ENCODE measurements around the gene CACNA2D3.

CACNA2D3 gene

GRCh38 chr3:55061720-55062034 is 939.3 kb downstream of the CACNA2D3 start:
- no peaks in the 10 kb centered on the region for H3K9me3 ChIP-seq
- no peak overlapping the region for H3K27ac ChIP-seq
- TF ChIP-seq CTCF (IDR thresholded peaks at IDR 0.05) = no peak
- H3K36me3 ChIP-seq = no peaks in the 10 kb centered on the region
- no peaks in the 10 kb centered on the region for H3K27me3 ChIP-seq
- DNase-seq = no peak
- H3K4me1 ChIP-seq = no peaks in the 10 kb centered on the region
- intact Hi-C loops (cut with DNase I; ENCODE audit: low total_unique reads) = no loop called here
- H3K4me3 ChIP-seq = no peak overlapping the region

DNA sequence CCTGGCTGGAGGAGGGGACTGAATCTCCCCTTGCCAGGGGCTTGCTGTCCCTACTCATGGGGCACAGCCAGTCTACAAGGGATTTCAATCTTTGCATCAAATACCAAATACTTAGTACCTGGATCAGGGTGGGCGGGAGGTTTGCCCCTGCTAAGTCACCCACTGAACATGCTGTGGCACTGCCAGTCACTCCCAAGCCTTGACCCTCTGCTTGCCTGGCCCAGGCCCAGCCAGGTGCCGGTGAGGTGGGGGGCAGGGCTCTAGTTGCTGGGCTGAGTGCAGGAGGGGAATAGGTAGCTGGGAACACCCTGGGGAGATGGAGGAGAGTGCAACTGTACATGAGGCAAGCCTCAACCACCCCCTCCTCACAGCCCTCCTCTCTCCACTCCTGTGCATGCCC is 941.8 kb downstream of the CACNA2D3 start:
- H3K4me1 ChIP-seq = no peaks in the 10 kb centered on the region
- no peaks in the 10 kb centered on the region for H3K9me3 ChIP-seq
- H3K27ac ChIP-seq = no peak overlapping the region
- H3K36me3 ChIP-seq = no peaks in the 10 kb centered on the region
- DNase-seq = no peak
- TF ChIP-seq CTCF (IDR thresholded peaks at IDR 0.05) = no peak
- no peak overlapping the region for H3K4me3 ChIP-seq
- intact Hi-C loops (cut with DNase I; ENCODE audit: low total_unique reads) = no loop called here
- H3K27me3 ChIP-seq = no peaks in the 10 kb centered on the region

GRCh38 chr3:55065331-55065730 is 943.0 kb downstream of the CACNA2D3 start:
- no peak for DNase-seq
- H3K4me3 ChIP-seq = no peak overlapping the region
- intact Hi-C loops (cut with DNase I; ENCODE audit: low total_unique reads) = no loop called here
- no peaks in the 10 kb centered on the region for H3K4me1 ChIP-seq
- H3K36me3 ChIP-seq = no peaks in the 10 kb centered on the region
- no peaks in the 10 kb centered on the region for H3K9me3 ChIP-seq
- no peak overlapping the region for H3K27ac ChIP-seq
- H3K27me3 ChIP-seq = no peaks in the 10 kb centered on the region
- no peak for TF ChIP-seq CTCF (IDR thresholded peaks at IDR 0.05)

- Histone ChIP-seq H3K4me1 (no peaks in the 10 kb centered on the region), H3K27ac (no peak overlapping the region), H3K36me3 (no peaks in the 10 kb centered on the region), H3K4me3 (no peak overlapping the region), H3K9me3 (no peaks in the 10 kb centered on the region), H3K27me3 (no peaks in the 10 kb centered on the region)
- no peak for DNase-seq
- TF ChIP-seq CTCF (IDR thresholded peaks at IDR 0.05) = no peak
- intact Hi-C loops (cut with DNase I; ENCODE audit: low total_unique reads) = no loop called here
These were observed 944.2 kb downstream of the CACNA2D3 start for GRCh38 chr3:55066551-55067047.

DNA sequence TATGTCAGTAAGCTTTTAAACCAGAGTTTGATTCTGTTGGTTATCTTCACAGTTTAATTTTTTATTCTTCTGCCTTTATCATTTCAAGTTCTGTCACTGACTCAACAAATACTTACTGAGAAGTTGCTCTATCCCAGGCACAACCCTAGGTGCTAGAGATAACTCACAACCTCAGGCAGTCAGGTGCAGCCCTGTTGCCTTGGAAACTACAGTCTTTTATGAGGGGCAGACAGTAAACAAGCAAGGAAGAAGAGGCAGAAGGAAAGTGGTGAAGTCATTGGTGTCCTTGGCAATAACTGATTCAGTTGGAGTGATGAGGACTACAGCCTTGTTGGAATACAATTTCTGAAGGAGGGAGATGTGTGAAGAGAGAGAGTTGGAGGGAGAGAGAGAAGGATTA is 947.6 kb downstream of the CACNA2D3 start:
- intact Hi-C loops (cut with DNase I; ENCODE audit: low total_unique reads) = no loop called here
- no peak overlapping the region for H3K4me3 ChIP-seq
- no peaks in the 10 kb centered on the region for H3K9me3 ChIP-seq
- H3K36me3 ChIP-seq = no peaks in the 10 kb centered on the region
- no peaks in the 10 kb centered on the region for H3K27me3 ChIP-seq
- H3K27ac ChIP-seq = no peak overlapping the region
- no peaks in the 10 kb centered on the region for H3K4me1 ChIP-seq
- DNase-seq = no peak
- no peak for TF ChIP-seq CTCF (IDR thresholded peaks at IDR 0.05)

GRCh38 chr3:55074796-55075195 is 952.4 kb downstream of the CACNA2D3 start:
- no peak overlapping the region for H3K4me3 ChIP-seq
- no peaks in the 10 kb centered on the region for H3K36me3 ChIP-seq
- intact Hi-C loops (cut with DNase I; ENCODE audit: low total_unique reads) = no loop called here
- H3K9me3 ChIP-seq = no peaks in the 10 kb centered on the region
- TF ChIP-seq CTCF (IDR thresholded peaks at IDR 0.05) = no peak
- H3K27me3 ChIP-seq = no peaks in the 10 kb centered on the region
- no peaks in the 10 kb centered on the region for H3K4me1 ChIP-seq
- no peak for DNase-seq
- H3K27ac ChIP-seq = no peak overlapping the region
